Nucleus accumbens (tissue), 56 donors: Measurements from ENCODE around the gene LGALS9B.
"Not testable (repeated sequence)": the region's sequence is repeated elsewhere in the genome, so short reads cannot be mapped to it uniquely, and the experiment has no call there.

Experiments used
- DNase-seq, 56 donors: peaks; one replicate each; lab custom pipeline; 2025; lab: John Stamatoyannopoulos, UW

The LGALS9B gene

DNA sequence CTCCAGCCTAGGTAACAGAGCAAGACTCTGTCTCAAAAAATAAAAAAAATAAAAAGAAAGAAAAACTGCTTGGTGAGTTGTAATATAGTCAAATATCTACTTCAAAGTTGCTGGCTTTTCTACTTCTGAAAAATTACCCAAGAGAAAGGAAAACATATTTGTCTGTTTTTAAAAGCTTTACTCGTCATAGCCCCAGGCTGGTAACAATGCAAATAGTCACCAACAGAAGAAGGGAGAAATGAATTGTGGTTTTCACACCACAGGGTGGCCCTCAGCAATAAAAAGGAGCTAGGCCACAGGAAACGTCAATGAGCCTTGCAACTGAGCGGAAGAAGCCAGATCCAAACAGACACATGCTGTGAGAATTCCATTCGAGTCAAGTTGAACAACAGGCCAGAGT is 1.8 kb upstream of the LGALS9B start:
- DNase-seq, result not testable (repeated sequence)

DNA sequence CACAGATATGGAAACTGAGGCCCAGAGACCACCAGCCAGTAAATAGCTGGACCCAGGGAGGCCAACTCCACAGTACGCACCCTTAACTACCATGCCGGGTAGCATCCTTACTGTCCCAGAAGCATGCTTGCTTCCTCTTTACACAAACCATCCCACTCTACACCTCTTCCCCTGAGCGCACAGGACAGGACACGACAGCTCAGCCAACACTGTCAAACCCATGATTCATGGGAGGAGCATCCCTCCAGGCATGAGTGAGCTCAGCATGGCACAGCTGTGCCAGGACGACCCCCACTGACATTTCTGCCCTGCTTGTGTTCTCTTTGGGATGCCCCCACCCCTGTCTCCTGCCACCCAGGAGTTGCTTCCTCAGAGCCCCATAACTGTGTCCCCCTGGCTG is 340 bp downstream of the LGALS9B start:
- DNase-seq, result not testable (repeated sequence)

DNA sequence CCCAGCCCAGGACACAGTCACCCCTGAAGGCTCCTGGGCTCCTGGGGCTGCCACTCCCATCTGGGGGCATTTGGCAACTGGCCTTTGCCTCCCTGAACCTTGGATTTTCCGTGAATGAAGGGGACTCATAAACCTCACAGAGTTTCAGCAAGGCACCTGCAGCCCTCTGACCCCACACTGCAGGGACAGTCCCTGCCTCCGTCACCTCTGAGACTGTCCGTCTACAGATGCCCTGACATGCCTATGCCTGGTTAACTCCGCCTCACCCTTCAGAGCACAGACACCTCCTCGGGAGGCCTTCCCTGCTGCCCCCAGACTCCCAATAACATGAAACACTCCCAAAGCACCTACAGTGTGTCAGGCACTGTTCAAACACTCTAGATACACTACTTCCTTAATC is 786 bp downstream of the LGALS9B start:
- DNase-seq, result not testable (repeated sequence)

DNA sequence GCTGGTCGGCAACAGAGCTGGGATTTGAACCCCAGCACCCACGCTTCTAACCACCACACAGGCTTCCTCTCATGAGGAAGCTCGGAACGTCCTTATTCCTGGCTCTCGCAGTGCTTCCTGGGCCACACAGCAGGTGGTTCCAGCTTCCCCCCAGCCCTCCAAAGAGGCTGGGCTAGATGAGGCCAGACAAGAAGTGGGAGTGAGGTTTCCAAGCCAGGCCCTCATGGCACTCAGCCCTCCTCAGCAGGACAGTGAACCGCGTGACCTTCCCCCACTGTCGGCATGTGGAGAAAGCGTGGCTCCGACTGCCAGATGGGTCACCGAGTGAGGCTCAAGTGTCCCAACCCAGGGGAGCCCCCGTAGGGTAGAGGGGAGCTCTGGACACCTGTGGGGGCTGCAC is 1.8 kb downstream of the LGALS9B start:
- DNase-seq, result not testable (repeated sequence)

DNA sequence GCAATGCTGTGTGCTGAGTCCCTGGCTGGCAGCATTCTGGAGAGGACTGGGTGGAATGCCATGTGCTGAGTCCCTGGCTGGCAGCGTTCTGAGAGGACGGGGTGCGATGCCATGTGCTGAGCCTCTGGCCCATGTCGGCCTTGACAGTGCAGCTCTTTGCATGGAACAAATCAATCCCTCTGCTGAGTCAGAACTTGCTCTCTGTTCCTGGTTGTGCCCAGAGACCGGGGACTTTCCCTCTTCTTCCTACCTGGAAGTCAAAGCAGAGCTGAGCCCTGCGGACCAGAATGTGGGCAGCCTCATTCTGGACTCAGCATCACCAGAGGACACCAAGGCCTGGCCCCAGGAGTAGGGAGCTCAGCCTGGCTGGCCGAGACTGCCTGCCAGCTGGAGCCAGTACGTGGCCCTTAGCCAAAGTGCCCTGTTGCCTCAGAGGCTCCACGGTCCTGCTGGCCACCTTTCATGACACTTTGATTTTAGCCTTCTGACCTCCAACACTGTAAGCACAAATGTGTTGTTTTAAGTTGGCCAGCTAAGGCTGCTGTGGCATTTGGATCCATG is 2.4 kb downstream of the LGALS9B start:
- not testable (repeated sequence) for DNase-seq

DNA sequence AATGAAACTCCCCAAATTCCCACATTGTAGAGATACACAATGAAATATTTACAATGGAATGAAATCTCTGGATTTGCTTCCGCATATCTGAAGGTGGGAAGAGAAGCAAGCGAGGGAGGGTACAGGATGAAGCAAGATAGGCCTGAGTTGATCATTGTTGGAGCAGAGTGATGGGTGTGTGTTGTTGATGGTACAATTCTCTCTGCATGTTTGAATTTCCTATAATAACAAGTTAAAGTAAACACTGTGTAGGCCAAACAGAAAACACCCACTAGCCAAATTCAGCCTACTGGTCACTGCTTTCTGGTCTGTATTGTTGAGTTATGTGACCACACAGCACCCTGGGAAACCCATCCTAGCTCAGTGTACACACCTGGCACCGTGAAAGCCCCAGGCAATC is 5.2 kb downstream of the LGALS9B start:
- DNase-seq, result not testable (repeated sequence)

DNA sequence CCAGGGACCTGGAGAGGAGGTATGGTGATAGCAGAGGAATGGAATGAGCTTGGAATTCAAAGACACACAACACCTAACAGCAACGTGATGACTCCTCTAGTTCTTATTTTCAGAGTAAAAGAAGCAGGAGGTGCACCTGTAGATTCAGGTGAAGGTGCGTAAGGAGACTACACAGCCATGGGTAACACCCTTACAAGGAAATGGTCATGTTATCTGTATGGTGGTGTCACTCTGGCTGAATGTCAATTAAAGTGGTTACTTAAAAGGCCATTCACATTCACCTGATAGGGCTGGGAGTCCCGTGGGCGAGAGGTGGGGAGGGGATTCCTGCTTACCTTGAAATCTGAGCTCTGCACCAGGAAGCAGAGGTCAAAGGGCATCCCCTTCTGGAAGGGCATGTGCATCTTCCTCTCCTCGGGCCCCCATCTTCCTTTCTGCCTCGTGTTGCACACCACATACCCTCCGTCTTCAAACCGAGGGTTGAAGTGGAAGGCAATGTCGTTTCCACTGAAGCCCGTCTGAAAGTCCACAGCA is 9.4 kb downstream of the LGALS9B start:
- DNase-seq, result not testable (repeated sequence)

DNA sequence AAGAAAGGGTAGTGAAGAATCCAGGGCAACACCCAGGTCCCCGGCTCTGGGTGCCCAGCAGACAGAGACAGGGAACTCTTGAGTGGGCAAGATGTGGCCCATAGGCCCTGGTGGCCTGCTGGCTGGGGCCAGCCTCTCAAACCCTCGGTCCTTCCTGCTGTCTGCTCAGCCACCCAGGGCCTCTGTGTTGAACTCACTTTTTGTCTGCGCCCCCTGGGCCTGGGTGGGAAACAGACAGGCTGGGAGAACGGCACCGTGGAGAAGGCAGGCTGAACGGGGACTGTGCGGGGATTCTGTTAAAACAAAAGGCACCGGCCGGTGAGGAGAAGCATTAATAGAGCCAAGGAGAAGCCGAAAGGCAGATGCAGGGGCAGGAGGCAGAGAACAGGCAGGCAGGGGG is 12.2 kb downstream of the LGALS9B start:
- DNase-seq, result not testable (repeated sequence)

DNA sequence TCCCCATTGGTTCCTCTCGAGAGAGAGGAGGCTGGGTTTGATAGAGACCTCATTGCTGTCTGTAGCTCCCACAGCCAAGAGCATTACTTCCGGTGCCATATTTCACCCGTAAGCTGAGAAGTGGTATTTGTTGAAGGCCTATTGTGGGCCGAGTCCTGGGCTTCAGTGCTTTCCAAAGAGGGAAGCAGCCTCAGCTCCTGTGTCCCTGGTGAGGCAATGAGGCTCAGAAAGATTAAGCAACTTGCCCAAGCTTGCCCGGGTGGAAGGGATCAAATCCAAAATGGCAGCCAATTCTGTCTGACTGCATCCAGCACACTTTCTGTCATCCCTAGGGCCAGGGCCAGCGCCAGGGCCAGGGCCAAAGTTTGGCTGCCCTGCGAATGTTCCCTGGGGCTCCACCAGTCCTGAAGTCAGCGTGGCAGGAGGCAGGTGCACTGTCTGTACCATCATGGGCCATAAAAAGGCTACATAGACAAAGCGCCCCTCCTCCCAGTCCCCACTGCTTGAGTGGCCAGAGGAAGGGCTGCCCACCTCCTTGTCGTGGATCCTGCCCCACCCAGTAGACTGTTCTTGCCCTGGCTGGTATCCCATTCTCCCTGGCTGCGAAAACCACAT is 13.4 kb downstream of the LGALS9B start:
- DNase-seq, result not testable (repeated sequence)

DNA sequence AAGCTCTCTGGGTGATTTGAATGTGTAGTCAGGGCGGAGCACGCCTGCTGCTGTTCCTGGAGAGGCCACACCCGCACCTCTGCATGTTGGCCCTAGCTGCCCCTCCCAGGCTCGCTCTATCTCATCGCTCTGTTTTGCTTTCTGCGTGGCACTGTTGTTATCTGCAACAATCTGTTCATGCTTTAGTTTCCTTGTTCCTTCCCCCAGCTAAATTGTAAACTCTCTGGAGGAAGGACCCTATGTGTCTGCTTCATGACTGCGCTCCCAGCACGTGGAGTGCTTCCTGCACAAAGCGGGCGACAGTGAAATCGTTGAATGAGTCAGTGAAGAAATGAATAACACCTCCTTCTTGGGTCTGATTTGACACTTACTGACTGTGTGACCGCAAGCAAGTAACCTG is 16.5 kb downstream of the LGALS9B start:
- DNase-seq, result not testable (repeated sequence)

DNA sequence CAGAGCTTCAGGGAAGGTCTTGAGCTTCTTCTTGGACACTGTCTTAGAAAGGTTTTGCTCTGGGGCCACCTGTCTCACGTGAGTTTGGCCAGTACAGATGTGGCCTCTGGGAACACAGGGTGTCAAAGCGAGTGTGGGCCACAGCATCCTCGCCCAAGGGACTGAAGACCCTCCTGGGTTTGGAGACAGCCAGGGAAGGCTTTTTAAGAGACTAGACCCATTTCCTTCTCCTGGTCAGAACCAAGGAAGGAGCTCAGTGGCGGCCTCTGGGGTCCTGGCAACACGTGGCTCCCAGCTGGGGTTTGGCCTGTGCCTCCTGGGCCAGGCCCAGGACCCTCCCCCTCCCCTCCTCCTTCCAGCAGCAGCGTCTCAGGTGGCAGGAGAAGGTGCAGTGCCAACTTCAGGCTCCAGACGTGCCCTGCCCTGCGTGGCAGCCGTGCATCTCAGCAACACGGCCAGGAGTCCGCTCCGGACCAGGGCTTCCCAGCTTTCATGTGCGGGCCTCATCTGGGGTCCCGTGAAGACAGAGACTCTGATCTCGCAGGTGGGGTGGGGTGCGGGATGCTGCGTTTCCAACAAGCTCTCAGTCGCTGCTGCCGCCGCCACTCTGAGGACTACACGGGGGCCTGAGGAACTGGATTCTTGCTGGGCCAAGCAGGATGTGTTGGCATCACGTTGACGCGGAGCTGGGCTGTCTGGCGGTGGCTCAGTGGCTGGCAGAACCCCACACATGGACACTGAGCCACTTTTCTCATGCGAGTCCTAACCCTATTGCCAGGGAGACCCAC is 19.6 kb downstream of the LGALS9B start:
- not testable (repeated sequence) for DNase-seq

DNA sequence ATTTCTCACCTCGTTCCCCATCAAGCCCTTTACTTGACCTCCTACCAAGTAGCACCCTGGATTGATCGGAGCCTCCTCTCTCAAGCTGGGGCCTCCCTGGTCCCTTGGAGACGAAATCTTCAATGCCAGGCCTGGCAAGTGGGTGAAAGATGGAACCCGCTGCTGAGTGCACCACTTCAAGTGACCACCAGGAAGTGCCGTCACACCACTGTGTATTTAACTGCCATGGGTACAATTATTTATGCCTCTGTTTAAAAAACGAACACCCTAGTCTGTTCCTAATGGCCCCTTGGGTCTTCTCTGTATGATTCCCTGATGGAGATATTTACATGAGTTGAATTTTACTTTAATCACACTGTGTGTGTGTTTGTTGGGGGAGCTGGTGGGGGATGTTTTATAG is 20.4 kb downstream of the LGALS9B start:
- not testable (repeated sequence) for DNase-seq

DNA sequence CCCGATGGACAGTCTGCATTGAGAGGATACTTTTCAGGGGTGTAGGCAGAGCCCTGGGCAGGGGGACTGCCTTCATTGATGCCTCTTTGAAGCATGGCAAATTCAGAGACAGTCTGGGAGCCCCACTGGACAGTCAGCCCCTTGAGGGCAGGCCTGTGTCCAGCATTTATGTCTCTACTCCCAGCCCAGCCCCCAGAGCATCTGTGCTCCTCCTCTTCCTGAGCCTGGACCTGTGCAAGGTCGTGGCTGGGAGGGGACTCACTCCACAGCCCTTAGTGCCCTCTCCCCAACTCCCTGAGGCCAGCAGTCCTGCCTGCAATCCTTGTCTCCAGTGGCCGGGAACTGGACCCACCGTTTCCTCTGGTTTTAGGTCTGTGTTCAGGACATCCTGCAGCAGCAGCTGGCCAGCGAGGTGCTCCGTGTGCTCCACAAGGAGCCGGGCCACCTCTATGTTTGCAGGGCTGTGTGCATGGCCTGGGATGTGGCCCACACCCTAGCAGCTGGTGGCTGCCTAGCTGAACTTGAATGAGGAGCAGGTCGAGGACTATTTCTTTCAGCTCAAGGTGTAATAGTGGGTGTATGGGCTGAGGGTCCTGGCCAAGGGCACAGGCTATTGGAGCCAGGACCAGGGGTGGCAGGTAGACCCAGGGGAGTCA is 22.6 kb downstream of the LGALS9B start:
- not testable (repeated sequence) for DNase-seq

DNA sequence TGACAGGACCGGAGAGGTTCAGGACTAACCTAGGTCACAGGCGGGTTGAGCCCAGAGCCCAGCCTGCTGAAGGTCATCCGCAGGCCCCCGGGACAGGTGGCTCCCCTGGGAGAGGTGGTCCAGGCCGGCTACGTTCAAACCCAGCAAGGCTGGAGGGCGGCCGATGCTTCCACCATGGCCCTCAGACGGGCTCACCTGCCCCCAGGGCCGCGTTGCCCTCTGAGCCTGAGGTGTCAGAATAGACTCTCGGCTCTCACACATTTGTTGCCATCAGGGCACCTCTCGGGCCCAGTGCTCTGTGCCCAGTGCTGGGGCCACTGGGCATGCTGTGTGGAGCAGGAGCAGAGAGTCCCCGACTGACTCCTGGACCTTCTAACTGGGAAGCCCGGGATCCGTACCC is 23.2 kb downstream of the LGALS9B start:
- DNase-seq, result not testable (repeated sequence)

DNA sequence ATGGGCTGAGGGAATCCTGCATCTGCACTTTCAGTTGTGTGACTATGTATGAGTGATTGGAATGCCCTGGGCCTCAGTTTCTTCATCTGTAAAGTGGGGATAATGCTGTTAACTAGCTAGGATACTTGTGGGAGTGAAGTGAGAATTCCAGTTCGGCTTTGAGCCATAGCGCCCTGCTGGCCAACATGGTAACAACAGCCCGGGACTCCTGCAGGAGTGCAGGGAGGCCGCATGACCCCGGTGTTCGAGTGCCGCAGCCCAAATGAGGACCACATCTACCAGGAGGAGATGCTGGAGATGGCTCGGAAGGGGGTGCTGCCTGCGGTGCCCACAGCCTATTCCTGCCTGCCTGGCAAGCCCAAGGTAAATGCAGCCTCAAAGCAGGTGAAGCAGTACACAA is 23.7 kb downstream of the LGALS9B start:
- not testable (repeated sequence) for DNase-seq

DNA sequence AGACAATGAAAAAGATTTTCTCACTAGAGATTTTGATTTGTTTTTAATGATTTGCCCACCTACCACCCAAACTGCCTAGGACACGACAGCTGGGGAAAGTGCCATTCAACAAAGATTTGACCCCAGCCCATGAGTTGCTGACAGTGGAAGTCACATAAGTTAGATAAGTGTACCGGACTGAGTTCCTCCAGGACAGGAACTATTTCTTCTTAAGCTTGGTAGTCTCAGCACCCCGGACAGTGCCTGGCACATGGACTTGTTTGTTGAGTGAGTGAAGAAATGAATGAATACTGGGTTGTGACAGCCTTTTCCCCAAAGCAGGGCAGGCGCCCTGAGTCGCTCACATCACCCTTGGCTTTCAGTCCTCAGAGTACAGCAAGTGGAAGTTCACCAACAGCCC is 26.7 kb downstream of the LGALS9B start:
- DNase-seq, result not testable (repeated sequence)

DNA sequence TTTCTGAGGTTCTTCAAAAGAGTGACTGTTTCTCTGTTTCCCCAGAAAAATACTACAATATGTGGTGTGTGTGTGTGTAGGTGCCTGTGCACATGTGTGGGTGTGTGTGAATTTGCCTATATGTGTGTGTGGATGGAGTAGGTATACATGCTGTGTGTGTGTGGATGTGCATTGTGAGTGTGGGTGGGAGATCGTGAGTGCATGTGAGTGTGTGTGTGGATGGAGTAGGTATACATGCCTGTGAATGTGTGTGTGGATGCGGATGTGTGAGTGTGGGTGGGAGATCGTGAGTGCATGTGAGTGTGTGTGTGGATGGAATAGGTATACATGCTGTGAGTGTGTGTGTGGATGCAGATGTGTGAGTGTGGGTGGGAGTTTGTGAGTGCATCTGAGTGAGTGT is 32.2 kb downstream of the LGALS9B start:
- DNase-seq, result not testable (repeated sequence)

DNA sequence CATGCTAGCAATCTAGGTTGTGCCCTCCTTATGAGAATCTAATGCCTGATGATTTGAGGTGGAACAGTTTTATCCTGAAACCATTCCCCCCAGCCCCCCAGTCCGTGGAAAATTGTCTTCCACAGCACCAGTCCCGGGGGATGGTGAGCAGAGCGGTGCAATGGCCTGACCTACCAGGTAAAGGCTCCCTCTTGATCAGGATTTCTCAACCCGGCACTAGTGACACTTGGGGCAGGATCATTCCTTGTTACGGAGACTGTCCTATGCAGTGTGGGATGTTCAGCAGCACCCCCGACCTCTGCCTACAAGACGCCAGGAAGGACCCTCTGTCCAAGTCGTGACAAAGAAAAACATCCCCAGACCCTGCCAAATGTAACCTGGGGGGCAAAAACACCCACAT is 34.0 kb downstream of the LGALS9B start:
- not testable (repeated sequence) for DNase-seq

DNA sequence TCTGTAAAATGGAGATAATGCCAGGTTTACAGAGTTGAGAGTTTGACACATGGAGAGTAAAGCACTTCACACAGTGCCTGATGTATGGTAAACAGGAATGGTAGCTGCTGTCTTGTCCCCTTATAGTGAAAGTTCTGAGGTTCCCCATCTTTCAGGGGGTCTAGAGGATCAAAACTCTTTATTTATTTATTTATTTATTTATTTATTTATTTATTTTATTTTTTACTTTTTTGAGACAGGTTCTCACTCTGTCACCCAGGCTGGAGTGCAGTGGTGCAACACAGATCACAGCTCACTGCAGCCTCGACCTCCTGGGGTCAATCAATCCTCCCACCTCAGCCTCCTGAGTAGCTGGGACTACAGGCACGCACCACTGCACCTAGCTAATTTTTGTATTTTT is 40.1 kb downstream of the LGALS9B start:
- not testable (repeated sequence) for DNase-seq

DNA sequence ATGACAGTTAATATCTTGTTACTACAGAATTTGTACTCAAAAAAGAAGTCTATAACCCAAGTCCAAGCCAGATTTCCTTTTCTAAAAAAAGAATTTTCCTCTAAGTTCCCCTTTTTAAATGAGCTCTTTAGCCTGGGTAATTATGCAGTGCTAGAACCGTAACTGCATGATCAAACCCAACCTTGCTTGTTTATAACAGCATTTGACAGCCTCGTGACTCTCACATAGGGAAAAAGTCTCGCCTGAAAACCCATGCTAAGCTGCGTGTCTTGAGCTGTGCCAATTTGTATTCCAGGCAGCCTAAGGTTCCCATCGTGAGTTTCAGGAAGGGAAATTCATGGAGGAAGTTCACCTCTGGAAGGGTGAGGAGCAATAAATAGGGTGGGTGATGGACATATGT is 44.5 kb downstream of the LGALS9B start:
- DNase-seq, result not testable (repeated sequence)

DNA sequence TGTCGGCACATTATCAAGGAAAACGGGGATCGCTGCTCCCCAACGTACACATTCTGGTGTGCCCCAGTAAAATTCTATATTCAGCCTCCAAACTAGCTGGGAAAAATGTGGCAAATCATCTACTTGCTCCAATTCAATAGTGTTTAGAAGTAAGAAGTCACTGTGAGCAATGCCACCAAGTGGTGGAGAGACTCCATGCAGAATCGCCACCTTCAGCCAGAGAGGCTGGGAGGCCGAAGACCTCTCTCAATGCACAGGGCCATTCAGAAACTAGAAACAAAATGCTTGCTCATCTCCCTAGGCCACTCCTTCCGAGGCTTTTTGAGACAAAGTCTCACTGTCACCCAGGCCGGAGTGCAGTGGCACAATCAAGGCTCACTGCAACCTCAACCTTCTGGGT is 48.5 kb downstream of the LGALS9B start:
- DNase-seq, result not testable (repeated sequence)
